ENCODE data around the gene CA10.

Gene CA10

DNA sequence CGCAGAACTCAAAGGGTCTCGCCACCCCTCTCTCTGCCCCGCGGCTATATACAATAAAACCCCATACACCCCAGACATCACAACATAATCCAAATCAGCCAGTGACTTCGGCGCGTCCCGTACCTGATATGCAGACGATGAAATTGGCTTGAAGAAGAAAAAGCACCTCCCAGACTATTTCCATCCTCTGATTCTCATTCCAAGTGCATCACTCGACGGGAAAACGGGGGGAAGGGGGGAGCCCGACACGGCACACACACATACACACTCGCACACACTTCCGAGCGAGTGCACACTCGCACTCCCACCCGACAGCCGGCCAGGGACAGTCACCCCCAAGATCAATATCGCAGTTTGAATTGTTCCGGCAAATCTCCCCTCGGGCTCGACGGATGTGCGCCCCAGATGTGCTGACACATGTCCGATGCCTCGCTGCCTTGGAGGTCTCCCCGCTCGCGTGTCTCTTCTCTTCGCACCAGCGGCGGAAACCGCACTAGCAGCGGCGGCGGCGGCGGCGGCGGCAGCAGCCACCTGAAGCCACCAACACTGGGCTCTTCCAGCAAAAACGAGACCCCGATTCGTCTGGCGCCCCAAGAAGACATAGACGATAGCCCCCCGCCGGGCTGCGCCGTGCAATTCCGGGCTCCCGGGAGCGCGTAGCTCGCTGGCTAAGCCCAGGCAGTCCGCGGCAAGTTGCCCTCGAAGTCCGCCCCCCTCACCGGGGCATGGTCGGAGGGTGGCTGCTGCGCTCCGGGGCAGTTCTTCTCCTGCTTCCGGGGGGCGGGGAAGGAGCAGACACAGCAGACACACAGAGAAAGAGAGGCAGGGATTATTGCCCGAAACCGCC is 688 bp downstream of the CA10 start:
- Histone ChIP-seq H3K9me3 (ENCODE audit: control insufficient read depth, insufficient read depth, low read length) (no peaks in the 10 kb centered on the region), H3K36me3 (ENCODE audit: control insufficient read depth, insufficient read depth, low read length) (no peaks in the 10 kb centered on the region), H3K9ac (ENCODE audit: low read depth, low read length) (no peak overlapping the region), H3K4me1 (ENCODE audit: control insufficient read depth, insufficient read depth, low read length) (peaks cover 7% of the 10 kb centered on the region), H3K27me3 (ENCODE audit: control insufficient read depth, insufficient read depth, low read length) (peaks cover 63% of the 10 kb centered on the region), H3K4me3 (ENCODE audit: low read depth, low read length) (peak overlapping the region; percentile 59)

DNA sequence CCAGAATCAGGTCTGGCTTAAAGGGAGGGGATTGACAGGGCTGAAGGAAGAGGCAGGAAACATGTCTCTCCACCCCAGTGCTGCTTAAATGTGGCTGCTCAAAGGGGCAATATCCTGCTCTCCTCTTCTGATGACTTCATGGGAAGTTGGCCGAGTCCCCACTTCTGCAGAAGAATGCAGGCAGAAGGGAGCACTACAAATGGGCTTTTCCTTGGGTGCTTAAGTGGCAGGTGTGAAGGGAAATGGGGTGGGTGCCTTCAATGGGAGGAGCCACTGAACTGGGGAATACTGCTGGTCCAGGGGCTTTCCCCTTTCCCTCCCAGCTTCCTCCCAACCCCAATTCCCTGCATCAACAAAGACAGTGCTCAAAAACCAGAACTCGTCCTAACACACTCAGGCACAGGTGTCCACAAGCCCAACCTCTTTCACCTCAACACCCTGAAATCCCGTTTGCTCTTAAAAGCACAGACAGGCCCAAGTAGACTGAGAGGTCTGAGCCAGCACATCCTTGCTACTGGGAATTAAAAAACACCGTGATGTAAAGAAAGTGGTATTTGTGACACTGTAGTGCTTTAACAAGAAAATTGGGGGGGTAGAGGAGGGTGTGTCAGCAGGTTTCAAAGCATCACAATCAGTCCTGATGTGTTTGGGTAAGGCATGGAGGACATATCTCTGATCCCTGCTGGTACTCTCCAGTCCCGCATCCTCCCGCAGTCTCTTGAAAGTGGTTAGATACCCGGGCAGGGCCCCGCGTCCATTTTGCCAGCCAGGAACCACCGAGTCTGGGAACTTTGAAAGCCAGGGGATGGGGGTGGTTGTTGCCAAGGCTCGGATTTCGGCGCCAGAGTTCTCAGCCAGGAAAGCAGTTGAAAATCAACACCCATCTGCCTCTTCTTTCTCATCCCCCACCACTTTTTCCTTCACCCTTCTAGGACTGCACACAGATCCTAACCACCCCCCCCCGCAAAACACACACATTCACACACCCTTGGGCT is 1.6 kb downstream of the CA10 start:
- Histone ChIP-seq H3K9me3 (ENCODE audit: control insufficient read depth, insufficient read depth, low read length) (no peaks in the 10 kb centered on the region), H3K4me3 (ENCODE audit: low read depth, low read length) (peak overlapping the region; percentile 59), H3K27me3 (ENCODE audit: control insufficient read depth, insufficient read depth, low read length) (peaks cover 61% of the 10 kb centered on the region)

DNA sequence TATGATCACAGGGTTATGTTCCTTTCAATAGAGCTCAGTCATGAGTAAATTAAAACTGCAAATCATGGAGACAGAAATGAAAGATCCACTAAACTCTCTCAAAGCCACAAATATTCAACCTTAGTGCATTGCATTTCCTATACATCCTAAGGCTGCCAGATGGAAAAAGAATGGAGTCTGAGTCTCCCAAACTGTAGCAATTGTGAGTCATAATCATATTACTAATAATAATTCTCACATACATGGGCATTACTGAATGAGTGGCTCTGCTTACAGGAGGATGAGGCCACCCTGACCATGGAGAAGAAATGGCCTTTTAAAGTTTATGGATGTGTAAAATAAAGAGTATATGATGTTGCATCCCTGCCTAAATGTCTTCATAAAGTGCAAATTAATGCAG is 3.2 kb downstream of the CA10 start:
- Histone ChIP-seq H3K4me3 (ENCODE audit: low read depth, low read length) (no peak overlapping the region), H3K27me3 (ENCODE audit: control insufficient read depth, insufficient read depth, low read length) (peaks cover 50% of the 10 kb centered on the region), H3K4me1 (ENCODE audit: control insufficient read depth, insufficient read depth, low read length) (peaks cover 7% of the 10 kb centered on the region), H3K9me3 (ENCODE audit: control insufficient read depth, insufficient read depth, low read length) (no peaks in the 10 kb centered on the region), H3K36me3 (ENCODE audit: control insufficient read depth, insufficient read depth, low read length) (no peaks in the 10 kb centered on the region), H3K9ac (ENCODE audit: low read depth, low read length) (no peak overlapping the region)

More for the DNA sequence above, 1.6 kb downstream of the CA10 start:
- Histone ChIP-seq H3K36me3 (ENCODE audit: control insufficient read depth, insufficient read depth, low read length) (no peaks in the 10 kb centered on the region), H3K4me1 (ENCODE audit: control insufficient read depth, insufficient read depth, low read length) (peaks cover 7% of the 10 kb centered on the region), H3K9ac (ENCODE audit: low read depth, low read length) (no peak overlapping the region)

DNA sequence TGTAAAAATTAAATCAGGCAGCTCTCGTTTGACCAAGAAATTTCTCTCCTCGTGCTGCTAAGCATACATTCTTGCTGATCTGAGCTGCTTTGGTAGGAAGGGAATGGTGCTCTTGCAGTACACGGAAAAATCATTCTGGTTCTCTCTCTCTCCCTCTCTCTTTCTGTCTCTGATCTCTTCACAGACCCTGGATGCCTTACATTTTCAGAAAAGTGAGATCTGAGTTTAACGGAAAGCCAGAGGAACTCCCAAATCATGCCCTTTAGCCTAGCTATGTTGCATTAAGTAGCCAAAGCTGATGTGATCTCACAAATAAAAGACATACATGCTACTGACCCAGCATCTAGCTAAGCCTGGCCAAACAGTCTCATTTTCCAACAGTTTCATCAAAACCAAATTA is 4.0 kb downstream of the CA10 start:
- no peak overlapping the region for H3K4me3 ChIP-seq (ENCODE audit: low read depth, low read length)
- H3K9me3 ChIP-seq (ENCODE audit: control insufficient read depth, insufficient read depth, low read length): no peaks in the 10 kb centered on the region
- peaks cover 41% of the 10 kb centered on the region for H3K27me3 ChIP-seq (ENCODE audit: control insufficient read depth, insufficient read depth, low read length)
- H3K36me3 ChIP-seq (ENCODE audit: control insufficient read depth, insufficient read depth, low read length): no peaks in the 10 kb centered on the region
- no peak overlapping the region for H3K9ac ChIP-seq (ENCODE audit: low read depth, low read length)
- peaks cover 7% of the 10 kb centered on the region for H3K4me1 ChIP-seq (ENCODE audit: control insufficient read depth, insufficient read depth, low read length)

DNA sequence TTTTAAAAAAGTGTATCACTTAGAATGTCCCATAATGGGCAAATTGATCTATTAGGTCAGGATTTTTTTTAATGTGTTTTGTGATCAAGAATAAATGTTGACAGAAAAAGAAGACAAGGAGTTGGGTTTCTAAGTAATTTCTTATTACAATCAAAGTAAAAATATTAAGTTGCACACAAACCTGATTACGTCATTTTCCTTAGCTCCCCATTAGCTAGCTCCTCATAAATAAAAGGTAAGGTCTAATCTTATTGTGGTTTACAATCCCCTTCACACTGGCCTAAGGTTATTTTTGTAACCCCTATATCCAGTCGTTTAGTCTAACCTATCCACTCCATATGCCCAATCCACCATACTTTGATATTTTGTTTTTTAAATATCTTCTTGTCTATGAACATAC is 7.6 kb downstream of the CA10 start:
- Histone ChIP-seq H3K27me3 (ENCODE audit: control insufficient read depth, insufficient read depth, low read length) (peaks cover 16% of the 10 kb centered on the region), H3K4me1 (ENCODE audit: control insufficient read depth, insufficient read depth, low read length) (no peaks in the 10 kb centered on the region), H3K9ac (ENCODE audit: low read depth, low read length) (no peak overlapping the region)

DNA sequence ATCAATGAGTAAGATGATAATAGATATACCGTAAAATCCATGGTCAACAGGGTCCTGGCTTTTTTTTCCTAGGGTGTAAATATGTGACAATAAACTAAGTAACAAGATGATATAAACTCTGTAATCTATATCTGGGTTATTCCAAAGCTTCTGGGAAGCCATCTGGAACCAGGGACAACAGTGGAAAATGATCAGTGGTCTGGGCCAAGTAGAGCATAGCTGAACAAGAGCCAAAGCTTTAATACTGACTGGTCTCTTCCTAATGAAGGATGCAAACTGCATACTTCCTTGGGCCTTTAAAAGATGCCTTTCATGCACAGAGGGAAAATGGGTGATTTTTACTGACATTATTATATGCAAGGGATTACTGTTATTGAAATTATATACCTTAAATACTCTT is 8.9 kb downstream of the CA10 start:
- no peaks in the 10 kb centered on the region for H3K4me1 ChIP-seq (ENCODE audit: control insufficient read depth, insufficient read depth, low read length)
- H3K27me3 ChIP-seq (ENCODE audit: control insufficient read depth, insufficient read depth, low read length): peaks cover 3% of the 10 kb centered on the region
- no peak overlapping the region for H3K9ac ChIP-seq (ENCODE audit: low read depth, low read length)
- no peak overlapping the region for H3K4me3 ChIP-seq (ENCODE audit: low read depth, low read length)
- H3K36me3 ChIP-seq (ENCODE audit: control insufficient read depth, insufficient read depth, low read length): no peaks in the 10 kb centered on the region
- no peaks in the 10 kb centered on the region for H3K9me3 ChIP-seq (ENCODE audit: control insufficient read depth, insufficient read depth, low read length)

More for the DNA sequence above, 7.6 kb downstream of the CA10 start:
- Histone ChIP-seq H3K9me3 (ENCODE audit: control insufficient read depth, insufficient read depth, low read length) (no peaks in the 10 kb centered on the region), H3K4me3 (ENCODE audit: low read depth, low read length) (no peak overlapping the region), H3K36me3 (ENCODE audit: control insufficient read depth, insufficient read depth, low read length) (no peaks in the 10 kb centered on the region)

DNA sequence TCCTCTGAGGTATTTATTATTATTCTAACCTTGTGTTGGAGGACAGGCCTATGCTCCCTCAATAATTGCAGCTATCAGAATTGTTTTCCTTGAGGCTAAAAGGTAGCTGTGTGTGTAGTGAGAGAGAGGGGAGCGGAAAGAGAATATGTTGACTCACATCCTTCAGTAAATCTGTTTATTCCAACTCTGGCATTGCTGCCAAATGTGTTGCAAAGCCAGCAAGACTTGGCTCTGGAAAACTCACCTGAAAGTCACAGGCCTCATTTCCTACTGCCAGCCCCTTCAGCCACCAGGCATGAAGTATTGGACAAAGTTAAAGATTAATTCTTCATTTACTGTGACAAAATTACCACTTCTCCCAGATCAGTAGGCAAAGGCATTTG is 9.6 kb downstream of the CA10 start:
- H3K4me1 ChIP-seq (ENCODE audit: control insufficient read depth, insufficient read depth, low read length): no peaks in the 10 kb centered on the region

DNA sequence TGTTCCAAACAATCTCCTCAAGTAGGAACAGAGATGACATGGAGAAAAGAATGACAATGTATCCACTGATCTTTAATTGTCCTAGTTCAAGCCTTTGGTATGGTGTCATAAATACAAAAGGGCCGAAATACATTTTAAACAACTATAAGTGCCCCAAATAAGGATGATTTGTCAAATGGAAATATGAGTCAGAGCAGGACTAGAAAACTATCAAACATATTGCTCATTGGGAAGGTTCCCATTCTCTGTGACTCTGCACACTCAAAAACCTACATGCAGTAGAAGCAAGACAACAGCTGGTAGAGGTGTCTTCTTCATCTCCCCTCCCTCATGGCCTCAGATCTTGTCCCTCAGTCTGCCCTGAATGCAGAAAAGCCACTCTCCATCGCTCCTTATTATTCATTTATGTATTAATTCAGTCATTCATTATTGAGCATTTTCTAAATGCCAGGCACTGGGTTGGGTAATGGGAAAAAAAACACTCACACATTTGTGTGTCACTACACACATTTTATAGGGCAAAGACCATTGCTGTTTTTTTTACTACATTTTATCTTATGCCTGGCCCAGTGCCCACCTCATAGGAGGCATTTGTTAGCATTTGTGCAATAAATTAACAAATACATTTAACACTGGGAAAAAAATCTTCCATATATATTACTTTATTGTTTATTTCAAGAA is 10.1 kb downstream of the CA10 start:
- Histone ChIP-seq H3K36me3 (ENCODE audit: control insufficient read depth, insufficient read depth, low read length) (no peaks in the 10 kb centered on the region), H3K4me1 (ENCODE audit: control insufficient read depth, insufficient read depth, low read length) (no peaks in the 10 kb centered on the region), H3K9me3 (ENCODE audit: control insufficient read depth, insufficient read depth, low read length) (no peaks in the 10 kb centered on the region), H3K27me3 (ENCODE audit: control insufficient read depth, insufficient read depth, low read length) (no peaks in the 10 kb centered on the region), H3K4me3 (ENCODE audit: low read depth, low read length) (no peak overlapping the region), H3K9ac (ENCODE audit: low read depth, low read length) (no peak overlapping the region)

More for the DNA sequence above, 9.6 kb downstream of the CA10 start:
- H3K27me3 ChIP-seq (ENCODE audit: control insufficient read depth, insufficient read depth, low read length): no peaks in the 10 kb centered on the region
- no peaks in the 10 kb centered on the region for H3K9me3 ChIP-seq (ENCODE audit: control insufficient read depth, insufficient read depth, low read length)
- H3K9ac ChIP-seq (ENCODE audit: low read depth, low read length): no peak overlapping the region
- H3K36me3 ChIP-seq (ENCODE audit: control insufficient read depth, insufficient read depth, low read length): no peaks in the 10 kb centered on the region
- H3K4me3 ChIP-seq (ENCODE audit: low read depth, low read length): no peak overlapping the region

DNA sequence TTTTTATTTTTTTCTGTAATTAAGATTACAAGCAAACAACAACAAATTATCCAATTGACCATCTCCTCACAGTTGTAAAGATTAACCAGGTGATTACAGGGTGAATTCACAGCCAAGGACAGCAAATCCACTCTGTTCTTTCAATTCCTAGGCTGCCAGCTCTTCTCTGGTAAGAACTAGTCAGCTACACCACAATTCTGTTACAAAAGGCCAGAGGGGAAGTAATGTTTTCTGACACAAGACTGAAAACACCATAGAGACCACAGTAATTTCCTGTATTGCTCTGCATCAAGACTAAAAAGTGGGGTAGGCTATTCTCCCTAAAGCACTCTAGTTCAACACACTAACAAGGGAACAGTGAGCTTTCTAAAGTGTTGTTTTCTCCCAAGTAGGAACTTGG is 10.6 kb downstream of the CA10 start:
- H3K4me1 ChIP-seq (ENCODE audit: control insufficient read depth, insufficient read depth, low read length): no peaks in the 10 kb centered on the region

DNA sequence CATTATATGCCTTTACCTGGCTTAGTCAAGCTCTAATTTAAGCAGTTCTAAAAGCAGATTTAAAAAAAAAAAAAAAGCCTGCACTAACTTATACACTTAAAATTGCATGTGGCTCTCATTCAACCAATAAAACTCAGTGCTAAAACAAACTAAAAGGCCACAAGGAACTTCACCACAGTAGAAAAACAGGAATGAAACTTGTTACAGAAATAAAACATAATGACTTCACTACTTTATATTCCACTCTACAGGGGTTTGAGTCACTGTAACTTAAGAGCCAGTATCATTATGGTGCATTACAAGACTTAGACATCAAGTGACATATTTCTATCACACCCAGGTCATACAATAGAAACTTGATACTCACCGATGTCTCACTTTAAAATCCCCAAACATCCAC is 11.1 kb downstream of the CA10 start:
- no peak overlapping the region for H3K4me3 ChIP-seq (ENCODE audit: low read depth, low read length)
- H3K9ac ChIP-seq (ENCODE audit: low read depth, low read length): no peak overlapping the region
- no peaks in the 10 kb centered on the region for H3K4me1 ChIP-seq (ENCODE audit: control insufficient read depth, insufficient read depth, low read length)
- no peaks in the 10 kb centered on the region for H3K36me3 ChIP-seq (ENCODE audit: control insufficient read depth, insufficient read depth, low read length)
- no peaks in the 10 kb centered on the region for H3K27me3 ChIP-seq (ENCODE audit: control insufficient read depth, insufficient read depth, low read length)
- H3K9me3 ChIP-seq (ENCODE audit: control insufficient read depth, insufficient read depth, low read length): no peaks in the 10 kb centered on the region

More for the DNA sequence above, 10.6 kb downstream of the CA10 start:
- H3K27me3 ChIP-seq (ENCODE audit: control insufficient read depth, insufficient read depth, low read length): no peaks in the 10 kb centered on the region
- no peaks in the 10 kb centered on the region for H3K36me3 ChIP-seq (ENCODE audit: control insufficient read depth, insufficient read depth, low read length)
- H3K4me3 ChIP-seq (ENCODE audit: low read depth, low read length): no peak overlapping the region
- no peaks in the 10 kb centered on the region for H3K9me3 ChIP-seq (ENCODE audit: control insufficient read depth, insufficient read depth, low read length)
- no peak overlapping the region for H3K9ac ChIP-seq (ENCODE audit: low read depth, low read length)

DNA sequence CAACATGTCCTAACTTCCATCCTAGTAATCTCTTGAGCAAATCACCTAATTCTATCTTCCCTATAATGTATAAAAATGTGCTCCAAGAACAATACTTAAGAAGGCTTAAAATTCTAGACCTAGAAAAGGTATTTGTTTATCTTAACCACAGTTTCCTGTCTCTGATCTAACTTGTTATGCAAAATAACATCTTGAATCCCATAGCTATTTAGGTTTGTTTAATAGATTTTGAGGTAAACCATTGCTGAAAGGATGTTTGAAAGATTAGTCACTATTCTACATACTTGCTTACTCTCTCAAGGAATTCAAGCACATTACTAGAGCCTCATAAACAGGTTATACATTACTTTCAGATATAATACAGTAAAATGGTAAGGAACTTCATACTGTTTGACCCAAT is 13.0 kb downstream of the CA10 start:
- H3K27me3 ChIP-seq (ENCODE audit: control insufficient read depth, insufficient read depth, low read length): no peaks in the 10 kb centered on the region
- H3K4me1 ChIP-seq (ENCODE audit: control insufficient read depth, insufficient read depth, low read length): peaks cover 4% of the 10 kb centered on the region
- no peak overlapping the region for H3K9ac ChIP-seq (ENCODE audit: low read depth, low read length)
- H3K4me3 ChIP-seq (ENCODE audit: low read depth, low read length): no peak overlapping the region
- H3K36me3 ChIP-seq (ENCODE audit: control insufficient read depth, insufficient read depth, low read length): no peaks in the 10 kb centered on the region
- H3K9me3 ChIP-seq (ENCODE audit: control insufficient read depth, insufficient read depth, low read length): no peaks in the 10 kb centered on the region

Data from iPS-15b (cell line).